K562 (cell line): Measurements from ENCODE around the gene WWP2. TPM values are rescaled to one million over a fixed set of nuclear protein-coding genes. Genes with fewer than 3 reads are reported as not detected.

Source experiments
- BACH1 ChIP-seq: fragments of 200-800 bp; sonication (Bioruptor generic); IDR thresholded peaks from 2 replicates; pipeline ENCODE4 v1.6.1; 2016; ENCODE audit warnings: missing genetic modification characterization, missing compliant biosample characterization
- CEBPG ChIP-seq, 3 experiments: fragments of 200-800 bp in 1 of 3; sonication (Bioruptor generic) in 1 of 3; sonication (generic) in 1 of 3; formaldehyde crosslinking in 1 of 3; IDR thresholded peaks in 2 of 3; conservative IDR thresholded peaks in 1 of 3; 2 replicates each; pipeline versions ENCODE4 v1.6.1 to v1.8.0; 2016 to 2022; ENCODE audit warnings: missing compliant biosample characterization in 2 of 3, missing genetic modification characterization in 2 of 3, mild to moderate bottlenecking in 1 of 3, missing genetic modification reagents in 1 of 3
- DPF2 ChIP-seq: fragments of 450-650 bp; IDR thresholded peaks from 2 replicates; pipeline ENCODE4 v1.6.1; 2016
- E2F1 ChIP-seq: sonication (generic); formaldehyde crosslinking; IDR thresholded peaks from 2 replicates; pipeline ENCODE4 v1.8.1; 2023; ENCODE audit warnings: mild to moderate bottlenecking, missing genetic modification reagents, moderate library complexity
- EWSR1 ChIP-seq: fragments of 450-650 bp; IDR thresholded peaks from 2 replicates; pipeline ENCODE4 v1.6.1; 2018; ENCODE audit warnings: borderline replicate concordance, mild to moderate bottlenecking, low read depth, moderate library complexity; ENCODE audit not compliant: partially characterized antibody
- FOXK2 ChIP-seq, 2 experiments: fragments of 450-650 bp; IDR thresholded peaks in 1 of 2; conservative IDR thresholded peaks in 1 of 2; 2 replicates each; pipeline ENCODE4 v1.6.1; 2016; ENCODE audit warnings: low read depth in 2 of 2, mild to moderate bottlenecking in 1 of 2
- HNRNPL ChIP-seq: fragments of 200-400 bp; formaldehyde crosslinking; IDR thresholded peaks from 2 replicates; pipeline ENCODE4 v1.6.1; 2017; ENCODE audit warnings: low read depth, mild to moderate bottlenecking, low read length
- JUND ChIP-seq, 2 experiments: IDR thresholded peaks; 2 replicates in 1 of 2; 3 replicates in 1 of 2; pipeline ENCODE4 v1.6.1; 2011; ENCODE audit warnings: borderline replicate concordance in 2 of 2, low read depth in 2 of 2, low read length in 2 of 2, improper control_type of control experiment in 1 of 2, missing biosample characterization in 1 of 2, missing genetic modification characterization in 1 of 2, missing genetic modification reagents in 1 of 2
- MAFG ChIP-seq: fragments of 450-650 bp; conservative IDR thresholded peaks from 2 replicates; pipeline ENCODE4 v1.6.1; 2016; ENCODE audit warnings: missing genetic modification characterization, missing compliant biosample characterization
- MAFK ChIP-seq: IDR thresholded peaks from 2 replicates; pipeline ENCODE4 v1.6.1; 2011; ENCODE audit warnings: low read length, improper control_type of control experiment
- MECOM ChIP-seq: fragments of 250-450 bp; sonication (Bioruptor Pico); IDR thresholded peaks from 2 replicates; pipeline ENCODE4 v1.8.0; 2022; ENCODE audit warnings: inconsistent platforms
- NEUROD1 ChIP-seq: fragments of 150-350 bp; IDR thresholded peaks from 2 replicates; pipeline ENCODE4 v1.6.1; 2014; ENCODE audit warnings: borderline replicate concordance, low read length, low read depth; ENCODE audit not compliant: partially characterized antibody
- NFE2 ChIP-seq: IDR thresholded peaks from 2 replicates; pipeline ENCODE4 v1.6.1; 2014; ENCODE audit warnings: antibody characterized with exemption, low read depth
- SMARCA4 ChIP-seq: fragments of 450-650 bp; IDR thresholded peaks from 2 replicates; pipeline ENCODE4 v1.6.1; 2016
- SRF ChIP-seq, 2 experiments: fragments of 250-450, 450-650 bp in 1 of 2; sonication (Bioruptor Pico) in 1 of 2; sonication (generic) in 1 of 2; formaldehyde crosslinking; IDR thresholded peaks; 2 replicates each; pipeline versions ENCODE4 v1.5.0 to v1.5.1; 2020 to 2022; ENCODE audit warnings: mild to moderate bottlenecking in 1 of 2, missing genetic modification reagents in 1 of 2
- TAF7 ChIP-seq: fragments of 450-650 bp; IDR thresholded peaks from 2 replicates; pipeline ENCODE4 v1.6.1; 2016; ENCODE audit warnings: missing genetic modification characterization, missing compliant biosample characterization
- U2AF1 ChIP-seq: fragments of 200-400 bp; formaldehyde crosslinking; optimal IDR thresholded peaks from 2 replicates; pipeline ENCODE3; 2017; ENCODE audit warnings: mild to moderate bottlenecking, low read depth, low read length, moderate library complexity
- ZBTB49 ChIP-seq: sonication (generic); formaldehyde crosslinking; IDR thresholded peaks from 2 replicates; pipeline ENCODE4 v1.8.0; 2022; ENCODE audit warnings: missing genetic modification reagents, mild to moderate bottlenecking, borderline replicate concordance
- ZFP30 ChIP-seq: fragments of 250-450 bp; sonication (Bioruptor Pico); IDR thresholded peaks from 2 replicates; pipeline ENCODE4 v1.8.0; 2022; ENCODE audit warnings: moderate library complexity, mild to moderate bottlenecking, inconsistent platforms, borderline replicate concordance
- ZFP36 ChIP-seq: fragments of 150-350 bp; IDR thresholded peaks from 2 replicates; pipeline ENCODE4 v1.6.1; 2018; ENCODE audit warnings: low read length, low read depth; ENCODE audit not compliant: partially characterized antibody
- ZNF316 ChIP-seq: fragments of 450-650 bp; IDR thresholded peaks from 2 replicates; pipeline ENCODE4 v1.6.1; 2016
- ZNF449 ChIP-seq: fragments of 250-450 bp; sonication (Bioruptor Pico); IDR thresholded peaks from 2 replicates; pipeline ENCODE4 v1.8.0; 2022; ENCODE audit warnings: moderate library complexity, mild to moderate bottlenecking, inconsistent platforms
- polyA plus RNA-seq, 8 experiments: library from polyadenylated mRNA; depleted of rRNA in 4 of 8; stranded (reverse) in 5 of 8; unstranded in 3 of 8; fragments of >200 nt; fragmentation: Nextera tagmentation in 2 of 8; fragmentation: Illumina TruSeq in 1 of 8; extraction: Ambion mirVana in 2 of 8; extraction: Trizol in 1 of 8; gene quantifications; 2 replicates each; pipeline versions ENCODE4 v1.2.1 to v1.2.3, GENCODE V29; 2011 to 2014; ENCODE audit warnings: inconsistent platforms in 1 of 8, missing spikeins in 1 of 8
- total RNA-seq, 7 experiments: library from RNA; depleted of rRNA in 6 of 7; stranded (reverse); fragments of >200 nt in 6 of 7; fragmentation: Illumina TruSeq in 2 of 7; extraction: Trizol in 2 of 7; gene quantifications; 2 replicates each; pipeline versions ENCODE4 v1.2.1 to v1.2.3, GENCODE V29; 2011 to 2021; ENCODE audit warnings: low replicate concordance in 1 of 7
- TF ChIP-seq, protein P1 (sequence below): fragments of 450-650 bp; IDR thresholded peaks from 2 replicates; pipeline ENCODE4 v1.6.1; 2017; ENCODE audit warnings: mild to moderate bottlenecking, moderate library complexity

Gene WWP2
- total and polyA plus RNA-seq, 9 of the 15 experiments (the other 6 are each of a cell fraction or from before 2014, with no cell fraction given): 1.9 to 34.4 (median 14.6) TPM

GRCh38 chr16:69812688-69813014, 50.5 kb downstream of the WWP2 start (continued):
- TF ChIP-seq ZBTB49 (no peak), TAF7 (tag) (no peak), ZFP30 (CRISPR knock-in tag) (no peak), NEUROD1 (no peak), DPF2 (peak; percentile 84), MECOM (CRISPR knock-in tag) (no peak), ZNF316 (peak; percentile 98), MAFK (peak; percentile 91), SMARCA4 (peak; percentile 79), EWSR1 (no peak), ZFP36 (no peak), SRF (CRISPR knock-in tag; IDR thresholded peaks at IDR 0.05) (no peak), MAFG (tag) (peak; percentile 97), FOXK2 (conservative IDR thresholded peaks at IDR 0.05 in 1 of 2, IDR thresholded peaks at IDR 0.05 in 1 of 2; ENCODE audit: low read depth in 2 of 2) (peak; percentile 27 to 44; a peak in 2 of 4 replicates), JUND (IDR thresholded peaks at IDR 0.05; ENCODE audit: borderline replicate concordance, low read depth, low read length) (peak; percentile 87), JUND (tag; IDR thresholded peaks at IDR 0.05; ENCODE audit: borderline replicate concordance, low read depth, low read length) (peak; percentile 78; the same call in 1 of the 3 replicates), NFE2 (peak; percentile 94), U2AF1 (no peak), ZNF449 (CRISPR knock-in tag) (no peak), E2F1 (CRISPR knock-in tag) (no peak), HNRNPL (no peak), CEBPG (CRISPR knock-in tag; IDR thresholded peaks at IDR 0.05) (peak; percentile 72), CEBPG (tag; conservative IDR thresholded peaks at IDR 0.05 in 1 of 2, IDR thresholded peaks at IDR 0.05 in 1 of 2) (peak in 1 of 2 experiments; percentile 75; a peak in 2 of 4 replicates), BACH1 (tag) (peak; percentile 85)
- TF ChIP-seq, protein P1, sequence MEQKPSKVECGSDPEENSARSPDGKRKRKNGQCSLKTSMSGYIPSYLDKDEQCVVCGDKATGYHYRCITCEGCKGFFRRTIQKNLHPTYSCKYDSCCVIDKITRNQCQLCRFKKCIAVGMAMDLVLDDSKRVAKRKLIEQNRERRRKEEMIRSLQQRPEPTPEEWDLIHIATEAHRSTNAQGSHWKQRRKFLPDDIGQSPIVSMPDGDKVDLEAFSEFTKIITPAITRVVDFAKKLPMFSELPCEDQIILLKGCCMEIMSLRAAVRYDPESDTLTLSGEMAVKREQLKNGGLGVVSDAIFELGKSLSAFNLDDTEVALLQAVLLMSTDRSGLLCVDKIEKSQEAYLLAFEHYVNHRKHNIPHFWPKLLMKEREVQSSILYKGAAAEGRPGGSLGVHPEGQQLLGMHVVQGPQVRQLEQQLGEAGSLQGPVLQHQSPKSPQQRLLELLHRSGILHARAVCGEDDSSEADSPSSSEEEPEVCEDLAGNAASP: no peak
